ENCODE results near the gene POLR2M. TPM values are rescaled to one million over a fixed set of nuclear protein-coding genes. Genes with fewer than 3 reads are reported as not detected.

POLR2M gene
- polyA plus RNA-seq, 1 of the 3 experiments (the other 2 are of a cell fraction): 160 TPM

DNA sequence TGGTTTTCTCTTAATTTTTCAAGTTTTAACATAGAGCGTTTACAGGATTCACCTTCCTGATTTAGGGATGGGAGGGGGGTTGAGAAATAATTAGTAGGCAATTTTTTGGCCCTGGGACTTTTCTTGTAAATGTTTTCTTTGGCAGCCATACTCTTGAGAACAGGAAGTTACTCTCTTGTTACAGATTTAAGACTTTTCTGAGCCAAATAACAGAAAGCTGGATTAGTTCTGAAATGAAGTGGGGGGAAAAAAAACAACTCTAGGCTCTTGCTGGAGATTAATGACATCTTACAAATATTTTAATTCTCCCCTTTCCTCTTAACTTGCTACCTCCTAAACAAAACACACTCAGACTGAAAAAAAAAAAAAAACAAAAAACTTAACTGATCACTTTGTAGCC, 13.8 kb upstream of the POLR2M start (continued):
- TF ChIP-seq, protein P1, sequence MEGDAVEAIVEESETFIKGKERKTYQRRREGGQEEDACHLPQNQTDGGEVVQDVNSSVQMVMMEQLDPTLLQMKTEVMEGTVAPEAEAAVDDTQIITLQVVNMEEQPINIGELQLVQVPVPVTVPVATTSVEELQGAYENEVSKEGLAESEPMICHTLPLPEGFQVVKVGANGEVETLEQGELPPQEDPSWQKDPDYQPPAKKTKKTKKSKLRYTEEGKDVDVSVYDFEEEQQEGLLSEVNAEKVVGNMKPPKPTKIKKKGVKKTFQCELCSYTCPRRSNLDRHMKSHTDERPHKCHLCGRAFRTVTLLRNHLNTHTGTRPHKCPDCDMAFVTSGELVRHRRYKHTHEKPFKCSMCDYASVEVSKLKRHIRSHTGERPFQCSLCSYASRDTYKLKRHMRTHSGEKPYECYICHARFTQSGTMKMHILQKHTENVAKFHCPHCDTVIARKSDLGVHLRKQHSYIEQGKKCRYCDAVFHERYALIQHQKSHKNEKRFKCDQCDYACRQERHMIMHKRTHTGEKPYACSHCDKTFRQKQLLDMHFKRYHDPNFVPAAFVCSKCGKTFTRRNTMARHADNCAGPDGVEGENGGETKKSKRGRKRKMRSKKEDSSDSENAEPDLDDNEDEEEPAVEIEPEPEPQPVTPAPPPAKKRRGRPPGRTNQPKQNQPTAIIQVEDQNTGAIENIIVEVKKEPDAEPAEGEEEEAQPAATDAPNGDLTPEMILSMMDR (IDR thresholded peaks at IDR 0.05): no peak
- TF ChIP-seq TAF1 (IDR thresholded peaks at IDR 0.05; ENCODE audit: borderline replicate concordance, low read depth, low read length): no peak
- no peak for TF ChIP-seq FOXJ3 (CRISPR knock-in tag; IDR thresholded peaks at IDR 0.05)

DNA sequence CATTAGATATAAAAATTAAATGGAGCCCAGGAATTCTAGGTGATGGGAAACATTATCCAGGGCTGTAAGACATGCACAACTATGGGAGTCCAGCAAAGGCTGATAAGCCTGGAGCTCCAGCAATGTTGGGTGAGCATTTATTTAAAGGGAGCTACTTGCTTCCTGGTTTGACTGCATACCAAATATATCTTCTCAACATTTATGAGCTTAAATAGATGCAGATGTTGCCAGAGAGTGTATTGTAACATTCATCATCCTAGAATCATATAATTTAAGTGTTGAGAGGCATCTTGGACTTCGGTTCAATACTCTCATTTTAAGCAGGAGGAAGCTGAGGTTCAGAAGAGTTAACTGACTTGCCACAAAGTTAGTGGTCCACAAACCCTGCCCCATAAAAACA, 12.2 kb upstream of the POLR2M start:
- no peaks in the 10 kb centered on the region for H3K9me2 ChIP-seq
- peaks cover 6% of the 10 kb centered on the region for H3F3A ChIP-seq (replicated peaks; ENCODE audit: insufficient read depth)
- H3K27me3 ChIP-seq (ENCODE audit: insufficient read depth): no peaks in the 10 kb centered on the region
- ChIA-PET POLR2A (no interaction called here), CTCF (interaction anchor here (1.0 kb wide), 1 partner anchor 39 kb away, joined by 3 read pairs; no protein-coding TSS in a partner anchor)
- no peaks in the 10 kb centered on the region for H4K20me1 ChIP-seq (ENCODE audit: insufficient read depth)
- peak overlapping the region in 1 of 2 experiments; percentile 20; a peak in 2 of 4 replicates for H3K27ac ChIP-seq (ENCODE audit: low read depth in 2 of 2, low read length in 1 of 2)
- H3K4me2 ChIP-seq: peak overlapping the region; percentile 25; the same call in 1 of the 2 replicates
- no peak overlapping the region for H2AFZ ChIP-seq (ENCODE audit: low read depth)
- no peaks in the 10 kb centered on the region for H3K36me3 ChIP-seq (replicated peaks in 1 of 2; ENCODE audit: control insufficient read depth in 1 of 2, insufficient read depth in 2 of 2, low read length in 1 of 2)
- DNase-seq: no peak
- TF ChIP-seq, protein P1 (IDR thresholded peaks at IDR 0.05): no peak
- TF ChIP-seq, protein P2, sequence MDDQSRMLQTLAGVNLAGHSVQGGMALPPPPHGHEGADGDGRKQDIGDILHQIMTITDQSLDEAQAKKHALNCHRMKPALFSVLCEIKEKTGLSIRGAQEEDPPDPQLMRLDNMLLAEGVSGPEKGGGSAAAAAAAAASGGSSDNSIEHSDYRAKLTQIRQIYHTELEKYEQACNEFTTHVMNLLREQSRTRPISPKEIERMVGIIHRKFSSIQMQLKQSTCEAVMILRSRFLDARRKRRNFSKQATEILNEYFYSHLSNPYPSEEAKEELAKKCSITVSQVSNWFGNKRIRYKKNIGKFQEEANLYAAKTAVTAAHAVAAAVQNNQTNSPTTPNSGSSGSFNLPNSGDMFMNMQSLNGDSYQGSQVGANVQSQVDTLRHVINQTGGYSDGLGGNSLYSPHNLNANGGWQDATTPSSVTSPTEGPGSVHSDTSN (IDR thresholded peaks at IDR 0.05): peak; percentile 26
- TF ChIP-seq ELF1 (IDR thresholded peaks at IDR 0.05) (peak; percentile 36; the same call in 1 of the 2 replicates), TCF12 (IDR thresholded peaks at IDR 0.05) (peak; percentile 40; the same call in 1 of the 2 replicates)
- H3K4me3 ChIP-seq (ENCODE audit: low read depth in 2 of 2, low read length in 1 of 2): no peak overlapping the region
- peaks cover 5 to 21% of the 10 kb centered on the region in 2 experiments for H3K4me1 ChIP-seq (ENCODE audit: control insufficient read depth in 1 of 2, insufficient read depth in 2 of 2, low read depth in 1 of 2, low read length in 1 of 2)
- no peaks in the 10 kb centered on the region for H3K9me3 ChIP-seq
- 17% methylated on average over 1 of the region's 1 CpG for WGBS (ENCODE audit: low lambda C conversion rate)
- H3K9ac ChIP-seq: no peak overlapping the region
- H3K79me2 ChIP-seq (ENCODE audit: insufficient read depth): no peaks in the 10 kb centered on the region

DNA sequence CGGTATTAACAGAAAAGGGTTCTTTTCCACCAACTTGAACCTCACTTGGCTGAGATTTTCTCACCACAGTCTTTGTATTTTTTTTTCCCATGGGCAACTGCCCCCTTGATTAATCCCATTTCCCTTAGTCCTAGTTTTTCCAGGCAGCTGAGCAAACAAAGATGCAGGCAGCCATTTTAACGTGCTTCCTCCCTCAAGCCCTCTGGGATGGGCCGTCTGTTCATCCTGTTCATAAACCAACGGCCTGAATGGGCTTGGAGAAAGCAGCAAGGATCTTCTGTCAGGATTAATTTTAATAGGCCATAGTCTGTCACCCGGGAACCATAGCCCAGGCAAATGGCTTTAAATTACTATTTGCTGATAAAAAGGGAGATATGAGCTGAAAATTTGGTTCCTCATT, 10.4 kb upstream of the POLR2M start:
- CTCF ChIA-PET: interaction anchor here (0.5 to 1.5 kb wide), 3 partner anchors 28 to 454 kb away, joined by 3 to 5 read pairs (median 3); no protein-coding TSS in a partner anchor
- Histone ChIP-seq H3K79me2 (ENCODE audit: insufficient read depth) (no peaks in the 10 kb centered on the region), H3K9me3 (no peaks in the 10 kb centered on the region), H2AFZ (ENCODE audit: low read depth) (no peak overlapping the region), H3K27ac (ENCODE audit: low read depth in 2 of 2, low read length in 1 of 2) (no peak overlapping the region), H3K9ac (no peak overlapping the region), H3K4me2 (no peak overlapping the region), H4K20me1 (ENCODE audit: insufficient read depth) (no peaks in the 10 kb centered on the region), H3K36me3 (replicated peaks in 1 of 2; ENCODE audit: control insufficient read depth in 1 of 2, insufficient read depth in 2 of 2, low read length in 1 of 2) (no peaks in the 10 kb centered on the region), H3F3A (replicated peaks; ENCODE audit: insufficient read depth) (peaks cover 6% of the 10 kb centered on the region), H3K4me1 (ENCODE audit: control insufficient read depth in 1 of 2, insufficient read depth in 2 of 2, low read depth in 1 of 2, low read length in 1 of 2) (peaks cover 5 to 21% of the 10 kb centered on the region in 2 experiments), H3K27me3 (ENCODE audit: insufficient read depth) (no peaks in the 10 kb centered on the region), H3K4me3 (ENCODE audit: low read depth in 2 of 2, low read length in 1 of 2) (no peak overlapping the region), H3K9me2 (no peaks in the 10 kb centered on the region)
- no peak for DNase-seq
- POLR2A ChIA-PET: interaction anchor here (1.5 kb wide), 1 partner anchor 10 kb away, joined by 4 read pairs; the partner anchor contains the start of gene POLR2M
- 55% methylated on average over 5 of the region's 5 CpGs for WGBS (ENCODE audit: low lambda C conversion rate)
- TF ChIP-seq SMC3 (IDR thresholded peaks at IDR 0.05; ENCODE audit: low read depth, low read length) (no peak), RAD21 (IDR thresholded peaks at IDR 0.05; ENCODE audit: low read length) (no peak)

All from SK-N-SH (cell line).